GM10847 (cell line): ENCODE results near the gene C2orf92.

Experiments used
- POLR2A ChIP-seq: IDR thresholded peaks from 2 replicates; pipeline ENCODE4 v1.6.1; 2011; ENCODE audit not compliant: insufficient read length; ENCODE audit errors: extremely low read depth

Gene C2orf92

GRCh38 chr2:97739893-97740245 is 70.4 kb downstream of the C2orf92 start:
- TF ChIP-seq POLR2A: no peak

- TF ChIP-seq POLR2A: no peak
Observed at GRCh38 chr2:97740590-97741182, 71.2 kb downstream of the C2orf92 start.

- TF ChIP-seq POLR2A: no peak
Observed at GRCh38 chr2:97741251-97741650, 71.7 kb downstream of the C2orf92 start.

- TF ChIP-seq POLR2A: no peak
Observed at GRCh38 chr2:97741686-97742085, 72.2 kb downstream of the C2orf92 start.

- TF ChIP-seq POLR2A: no peak
Observed at GRCh38 chr2:97742381-97742847, 72.9 kb downstream of the C2orf92 start.

GRCh38 chr2:97743913-97744312 is 74.4 kb downstream of the C2orf92 start:
- no peak for TF ChIP-seq POLR2A

- TF ChIP-seq POLR2A: no peak
Observed at GRCh38 chr2:97745474-97746174, 76.1 kb downstream of the C2orf92 start.

- TF ChIP-seq POLR2A: no peak
Observed at GRCh38 chr2:97747285-97747684, 77.8 kb downstream of the C2orf92 start.

- no peak for TF ChIP-seq POLR2A
Observed at GRCh38 chr2:97747716-97748115, 78.2 kb downstream of the C2orf92 start.

GRCh38 chr2:97749581-97749980 is 80.1 kb downstream of the C2orf92 start:
- TF ChIP-seq POLR2A: no peak

GRCh38 chr2:97750017-97750416 is 80.5 kb downstream of the C2orf92 start:
- no peak for TF ChIP-seq POLR2A

GRCh38 chr2:97751752-97752151 is 82.2 kb downstream of the C2orf92 start:
- no peak for TF ChIP-seq POLR2A
